Dendritic cell treated with granulocyte-macrophage colony-stimulating factor and Interleukin-4, amounts not matched to agents 40 ng/mL and 50 ng/mL, for 4 days (primary cell): ENCODE data around the gene SELENOW.
"Not testable (repeated sequence)": the region's sequence is repeated elsewhere in the genome, so short reads cannot be mapped to it uniquely, and the experiment has no call there.

Experiments
- H3K27ac Mint-ChIP-seq: one replicate; pipeline ENCODE4 v1.8.0; 2022; ENCODE audit warnings: mild to moderate bottlenecking, mixed read lengths
- H3K27me3 Mint-ChIP-seq: one replicate; pipeline ENCODE4 v1.8.0; 2022; ENCODE audit warnings: mild to moderate bottlenecking, mixed read lengths
- H3K36me3 Mint-ChIP-seq: one replicate; pipeline ENCODE4 v1.8.0; 2022; ENCODE audit warnings: low read depth, mixed read lengths
- H3K4me1 Mint-ChIP-seq: one replicate; pipeline ENCODE4 v1.8.0; 2022; ENCODE audit warnings: low read depth, mixed read lengths
- H3K4me3 Mint-ChIP-seq: one replicate; pipeline ENCODE4 v1.8.0; 2022; ENCODE audit warnings: mild to moderate bottlenecking, moderate library complexity, mixed read lengths
- H3K9me3 Mint-ChIP-seq: one replicate; pipeline ENCODE4 v1.8.0; 2022; ENCODE audit warnings: mixed read lengths
- intact Hi-C: fragments of 100-400 bp; cut with micrococcal nuclease; formaldehyde crosslinking; loops from one replicate; pipeline ENCODE4 v1.15.0; 2022

The SELENOW gene

GRCh38 chr19:47778049-47778953, at the start of gene SELENOW:
SELENOW (plus strand) TSS chr19:47778703; CDS start chr19:47778786, 83 bp downstream.
- H3K9me3 Mint-ChIP-seq = no peaks in the 10 kb centered on the region
- H3K27ac Mint-ChIP-seq = peak within 1 kb of the TSS; percentile 91
- peaks cover 2% of the 10 kb centered on the region for H3K27me3 Mint-ChIP-seq
- peaks cover 41% of the 10 kb centered on the region for H3K36me3 Mint-ChIP-seq
- H3K4me3 Mint-ChIP-seq = peak within 1 kb of the TSS; percentile 97
- H3K4me1 Mint-ChIP-seq = peaks cover 26% of the 10 kb centered on the region
- intact Hi-C loops = no loop called here

DNA sequence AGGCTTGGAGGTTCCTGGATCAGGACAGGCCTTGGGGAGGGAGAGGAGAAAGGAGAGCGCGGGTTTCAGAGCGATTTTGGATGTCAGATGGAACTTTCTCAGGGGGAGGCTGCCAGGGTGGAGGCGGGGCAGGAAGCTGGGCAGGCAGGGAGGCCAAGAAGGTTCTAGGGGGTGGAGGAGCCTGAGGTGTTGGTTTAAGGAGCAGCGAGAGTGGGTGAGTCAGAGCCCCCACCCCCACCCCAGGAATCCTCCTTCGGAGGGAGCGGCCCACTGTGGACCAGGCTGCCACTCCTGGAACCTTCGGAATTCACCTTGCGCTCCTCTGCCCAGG, 49.1 kb upstream of the SELENOW start:
- peak overlapping the region; percentile 5 for H3K4me3 Mint-ChIP-seq
- peaks cover 32% of the 10 kb centered on the region for H3K4me1 Mint-ChIP-seq
- H3K27me3 Mint-ChIP-seq = peaks cover 36% of the 10 kb centered on the region
- H3K27ac Mint-ChIP-seq = no peak overlapping the region
- intact Hi-C loops = no loop called here
- H3K36me3 Mint-ChIP-seq = no peaks in the 10 kb centered on the region
- H3K9me3 Mint-ChIP-seq = peaks cover 11% of the 10 kb centered on the region

- H3K27ac Mint-ChIP-seq = no peak overlapping the region
- peaks cover 36% of the 10 kb centered on the region for H3K27me3 Mint-ChIP-seq
- peaks cover 11% of the 10 kb centered on the region for H3K9me3 Mint-ChIP-seq
- intact Hi-C loops = no loop called here
- no peaks in the 10 kb centered on the region for H3K36me3 Mint-ChIP-seq
- peaks cover 32% of the 10 kb centered on the region for H3K4me1 Mint-ChIP-seq
- peak overlapping the region; percentile 14 for H3K4me3 Mint-ChIP-seq
Measured at GRCh38 chr19:47729799-47730520, 48.5 kb upstream of the SELENOW start.

DNA sequence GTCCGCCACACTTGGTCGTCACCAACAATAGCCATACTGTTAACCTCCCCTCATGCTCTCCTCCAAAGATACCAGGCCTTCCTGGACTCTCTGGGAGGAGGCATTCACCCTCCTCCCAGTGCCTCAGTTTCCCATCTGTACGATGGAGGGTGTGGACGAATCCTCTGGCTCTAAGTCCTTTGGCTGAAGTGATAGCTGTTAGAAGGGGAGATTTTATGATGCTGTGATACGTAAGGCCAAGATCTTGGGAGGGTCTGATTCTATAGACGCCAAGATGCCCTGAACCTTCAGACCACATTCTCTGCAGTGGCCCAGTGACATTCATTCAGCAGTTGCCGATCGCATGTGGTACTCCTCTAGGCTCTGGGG, 48.0 kb upstream of the SELENOW start:
- Mint-ChIP-seq H3K9me3 (peaks cover 11% of the 10 kb centered on the region), H3K36me3 (no peaks in the 10 kb centered on the region), H3K27ac (no peak overlapping the region), H3K4me1 (peaks cover 32% of the 10 kb centered on the region), H3K4me3 (no peak overlapping the region), H3K27me3 (peaks cover 38% of the 10 kb centered on the region)
- intact Hi-C loops = no loop called here

GRCh38 chr19:47730910-47731309, 47.6 kb upstream of the SELENOW start:
- Mint-ChIP-seq H3K27ac (no peak overlapping the region), H3K36me3 (no peaks in the 10 kb centered on the region), H3K4me3 (no peak overlapping the region), H3K4me1 (peaks cover 32% of the 10 kb centered on the region), H3K9me3 (peaks cover 11% of the 10 kb centered on the region), H3K27me3 (peaks cover 38% of the 10 kb centered on the region)
- intact Hi-C loops = no loop called here

GRCh38 chr19:47735131-47735530, 43.4 kb upstream of the SELENOW start:
- Mint-ChIP-seq H3K9me3 (no peaks in the 10 kb centered on the region), H3K27me3 (peaks cover 23% of the 10 kb centered on the region), H3K4me3 (no peak overlapping the region), H3K27ac (no peak overlapping the region), H3K36me3 (no peaks in the 10 kb centered on the region), H3K4me1 (peaks cover 2% of the 10 kb centered on the region)
- intact Hi-C loops = no loop called here

GRCh38 chr19:47740866-47741519, 37.5 kb upstream of the SELENOW start:
- no peak overlapping the region for H3K4me3 Mint-ChIP-seq
- H3K4me1 Mint-ChIP-seq = peaks cover 18% of the 10 kb centered on the region
- peaks cover 5% of the 10 kb centered on the region for H3K36me3 Mint-ChIP-seq
- peak overlapping the region; percentile 47 for H3K27ac Mint-ChIP-seq
- H3K27me3 Mint-ChIP-seq = peaks cover 12% of the 10 kb centered on the region
- H3K9me3 Mint-ChIP-seq = no peaks in the 10 kb centered on the region
- intact Hi-C loops = no loop called here

- Mint-ChIP-seq H3K27me3 (peaks cover 9% of the 10 kb centered on the region), H3K36me3 (peaks cover 9% of the 10 kb centered on the region), H3K4me1 (peaks cover 24% of the 10 kb centered on the region), H3K27ac (peak overlapping the region; percentile 38), H3K4me3 (no peak overlapping the region), H3K9me3 (no peaks in the 10 kb centered on the region)
- intact Hi-C loops = no loop called here
Measured at GRCh38 chr19:47741544-47742140, 36.9 kb upstream of the SELENOW start.

GRCh38 chr19:47742634-47743033, 35.9 kb upstream of the SELENOW start:
- intact Hi-C loops = loop anchor here (1.0 kb wide), 1 partner anchor 29 kb away; the partner anchor contains the start of gene EHD2
- H3K27me3 Mint-ChIP-seq = peaks cover 9% of the 10 kb centered on the region
- H3K36me3 Mint-ChIP-seq = peaks cover 18% of the 10 kb centered on the region
- peak overlapping the region; percentile 83 for H3K27ac Mint-ChIP-seq
- peaks cover 28% of the 10 kb centered on the region for H3K4me1 Mint-ChIP-seq
- H3K9me3 Mint-ChIP-seq = no peaks in the 10 kb centered on the region
- peak overlapping the region; percentile 80 for H3K4me3 Mint-ChIP-seq

DNA sequence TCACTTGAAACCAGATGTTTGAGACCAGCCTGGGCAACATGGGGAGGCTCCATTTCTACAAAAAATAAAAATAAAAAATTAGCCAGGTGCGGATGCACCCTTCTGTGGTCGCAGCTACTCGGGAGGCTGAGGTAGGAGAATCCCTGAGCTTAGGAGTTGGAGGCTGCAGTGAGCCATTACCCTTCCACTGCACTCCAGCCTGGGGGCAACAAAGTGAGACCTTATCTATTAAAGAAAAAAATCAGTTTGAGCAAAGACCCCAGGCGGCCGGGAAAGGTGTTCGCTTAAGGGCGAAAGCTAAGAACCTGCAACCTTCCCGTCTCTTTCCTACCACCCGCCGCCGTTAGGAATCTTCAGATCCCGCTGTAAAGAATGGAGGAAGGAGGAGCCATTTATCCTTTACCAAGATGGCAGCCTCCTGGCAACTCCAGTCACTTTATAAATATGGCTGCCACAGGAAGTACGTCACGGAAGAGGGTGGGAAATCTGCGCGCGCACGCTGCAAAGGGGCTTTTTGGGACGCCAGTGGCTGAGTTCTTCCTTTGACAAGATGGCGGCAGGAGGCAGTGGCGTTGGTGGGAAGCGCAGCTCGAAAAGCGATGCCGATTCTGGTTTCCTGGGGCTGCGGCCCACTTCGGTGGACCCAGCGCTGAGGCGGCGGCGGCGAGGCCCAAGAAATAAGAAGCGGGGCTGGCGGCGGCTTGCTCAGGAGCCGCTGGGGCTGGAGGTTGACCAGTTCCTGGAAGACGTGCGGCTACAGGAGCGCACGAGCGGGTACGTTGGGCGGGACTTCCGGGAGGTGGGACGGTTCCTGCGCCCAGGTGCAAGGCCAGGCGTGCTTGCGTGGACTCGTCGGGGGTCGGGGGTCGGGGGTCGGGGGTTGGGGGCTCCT, 33.2 kb upstream of the SELENOW start, which contains the start of gene NOP53:
TSS of gene NOP53 (plus strand) at position 537 of the 892 bp plus-strand sequence. CDS start at position 551, 14 bp downstream.
- peaks cover 39% of the 10 kb centered on the region for H3K4me1 Mint-ChIP-seq
- H3K4me3 Mint-ChIP-seq = peak within 1 kb of the TSS; percentile 97

GRCh38 chr19:47746129-47746528, 32.4 kb upstream of the SELENOW start:
- H3K27me3 Mint-ChIP-seq, H3K9me3 Mint-ChIP-seq, intact Hi-C loops, H3K27ac Mint-ChIP-seq: not testable (repeated sequence)
- Mint-ChIP-seq H3K4me1 (peaks cover 39% of the 10 kb centered on the region), H3K36me3 (peaks cover 53% of the 10 kb centered on the region), H3K4me3 (peak overlapping the region; percentile 97)

More for the DNA sequence above, 33.2 kb upstream of the SELENOW start, which contains the start of gene NOP53:
- Mint-ChIP-seq H3K27me3 (peaks cover 5% of the 10 kb centered on the region), H3K9me3 (no peaks in the 10 kb centered on the region), H3K27ac (peak within 1 kb of the TSS; percentile 100), H3K36me3 (peaks cover 44% of the 10 kb centered on the region)
- intact Hi-C loops = no loop called here

GRCh38 chr19:47749326-47749725, 29.2 kb upstream of the SELENOW start:
- Mint-ChIP-seq H3K9me3 (no peaks in the 10 kb centered on the region), H3K4me3 (no peak overlapping the region), H3K27me3 (no peaks in the 10 kb centered on the region), H3K36me3 (peaks cover 85% of the 10 kb centered on the region), H3K27ac (no peak overlapping the region), H3K4me1 (peaks cover 21% of the 10 kb centered on the region)
- intact Hi-C loops = no loop called here

GRCh38 chr19:47750752-47751151, 27.8 kb upstream of the SELENOW start:
- Mint-ChIP-seq H3K27me3 (no peaks in the 10 kb centered on the region), H3K36me3 (peaks cover 93% of the 10 kb centered on the region), H3K27ac (no peak overlapping the region), H3K4me1 (peaks cover 21% of the 10 kb centered on the region), H3K9me3 (no peaks in the 10 kb centered on the region), H3K4me3 (no peak overlapping the region)
- intact Hi-C loops = no loop called here
